HepG2 (cell line): ENCODE results near the gene HSD11B2. TPM values are rescaled to one million over a fixed set of nuclear protein-coding genes. Genes with fewer than 3 reads are reported as not detected.

Experiments
- AHR ChIP-seq: IDR thresholded peaks from 2 replicates; pipeline ENCODE4 v1.6.1; 2018; ENCODE audit warnings: missing genetic modification reagents, missing compliant biosample characterization
- ARNT2 ChIP-seq: sonication (generic); formaldehyde crosslinking; IDR thresholded peaks from 2 replicates; pipeline ENCODE4 v1.8.0; 2022; ENCODE audit warnings: mild to moderate bottlenecking, low read depth, missing genetic modification reagents, moderate library complexity
- CBFB ChIP-seq: sonication (generic); formaldehyde crosslinking; IDR thresholded peaks from 2 replicates; pipeline ENCODE4 v1.4.0; 2020; ENCODE audit warnings: missing genetic modification reagents
- ELF4 ChIP-seq: sonication (generic); formaldehyde crosslinking; IDR thresholded peaks from 2 replicates; pipeline ENCODE4 v1.5.0; 2020; ENCODE audit warnings: missing genetic modification reagents, mild to moderate bottlenecking, moderate library complexity, borderline replicate concordance
- ERF ChIP-seq: IDR thresholded peaks from 2 replicates; pipeline ENCODE4 v1.6.1; 2018; ENCODE audit warnings: missing biosample characterization, missing genetic modification reagents
- ETV5 ChIP-seq: IDR thresholded peaks from 2 replicates; pipeline ENCODE4 v1.6.1; 2018; ENCODE audit warnings: missing biosample characterization, missing genetic modification reagents, inconsistent platforms, borderline replicate concordance
- HCFC1 ChIP-seq: fragments of 150-350 bp; IDR thresholded peaks from 2 replicates; pipeline ENCODE4 v1.6.1; 2014; ENCODE audit warnings: low read depth, low read length
- THAP11 ChIP-seq: IDR thresholded peaks from 2 replicates; pipeline ENCODE4 v1.6.1; 2016; ENCODE audit warnings: missing biosample characterization, missing genetic modification reagents
- ZC3H4 ChIP-seq: sonication (generic); formaldehyde crosslinking; IDR thresholded peaks from 2 replicates; pipeline ENCODE4 v1.4.0; 2020; ENCODE audit warnings: missing genetic modification reagents, borderline replicate concordance
- ZNF326 ChIP-seq: sonication (generic); formaldehyde crosslinking; IDR thresholded peaks from 2 replicates; pipeline ENCODE4 v1.4.0; 2020; ENCODE audit warnings: missing genetic modification reagents, borderline replicate concordance
- ZNF644 ChIP-seq: IDR thresholded peaks from 2 replicates; pipeline ENCODE4 v1.6.1; 2016; ENCODE audit warnings: low read depth
- ZNF713 ChIP-seq: sonication (generic); formaldehyde crosslinking; IDR thresholded peaks from 2 replicates; pipeline ENCODE4 v1.4.0; 2020; ENCODE audit warnings: mild to moderate bottlenecking, missing genetic modification reagents
- ZNF737 ChIP-seq: sonication (generic); formaldehyde crosslinking; IDR thresholded peaks from 2 replicates; pipeline ENCODE4 v1.5.0; 2020; ENCODE audit warnings: missing genetic modification reagents, mild to moderate bottlenecking, borderline replicate concordance
- ZNF781 ChIP-seq: sonication (generic); formaldehyde crosslinking; IDR thresholded peaks from 2 replicates; pipeline ENCODE4 v1.5.1; 2020; ENCODE audit warnings: borderline replicate concordance, mild to moderate bottlenecking, missing genetic modification reagents; ENCODE audit errors: not compliant biosample characterization
- ZNF792 ChIP-seq: IDR thresholded peaks from 2 replicates; pipeline ENCODE4 v1.6.1; 2016
- polyA plus RNA-seq, 8 experiments: library from polyadenylated mRNA; depleted of rRNA in 3 of 8; stranded (reverse) in 7 of 8; unstranded in 1 of 8; fragments of >200 nt; fragmentation: Illumina TruSeq in 4 of 8; extraction: Trizol in 4 of 8; gene quantifications; 2 replicates each; pipeline versions ENCODE4 v1.2.1 to v1.2.3, GENCODE V29; 2011 to 2016; ENCODE audit warnings: low read depth in 4 of 8, missing spikeins in 1 of 8, mixed read lengths in 1 of 8; ENCODE audit not compliant: insufficient read depth in 1 of 8
- total RNA-seq, 5 experiments: library from RNA; depleted of rRNA; stranded (reverse); fragments of >200 nt; fragmentation: Illumina TruSeq; extraction: Trizol; gene quantifications; 2 replicates each; pipeline ENCODE4 v1.2.3, GENCODE V29; 2016; ENCODE audit warnings: low read depth in 1 of 5
- TF ChIP-seq, protein P1 (sequence below): sonication (generic); formaldehyde crosslinking; IDR thresholded peaks from 2 replicates; pipeline ENCODE4 v1.8.0; 2022; ENCODE audit warnings: mild to moderate bottlenecking, missing genetic modification reagents; ENCODE audit not compliant: insufficient replicate concordance
- TF ChIP-seq, protein P2 (sequence below): sonication (generic); formaldehyde crosslinking; IDR thresholded peaks from 2 replicates; pipeline ENCODE4 v1.5.1; 2020; ENCODE audit warnings: mild to moderate bottlenecking, missing genetic modification reagents
- TF ChIP-seq, protein P3 (sequence below): sonication (generic); formaldehyde crosslinking; IDR thresholded peaks from 2 replicates; pipeline ENCODE4 v1.5.0; 2020; ENCODE audit warnings: mild to moderate bottlenecking, missing genetic modification reagents, borderline replicate concordance
- TF ChIP-seq, protein P4 (sequence below): sonication (generic); formaldehyde crosslinking; IDR thresholded peaks from 2 replicates; pipeline ENCODE4 v1.8.1; 2022; ENCODE audit warnings: mild to moderate bottlenecking, missing genetic modification reagents

Gene HSD11B2
- total and polyA plus RNA-seq, 2 of the 13 experiments (the other 11 are each of a cell fraction or from before 2014, with no cell fraction given), result 8.9 to 13.6 TPM

DNA sequence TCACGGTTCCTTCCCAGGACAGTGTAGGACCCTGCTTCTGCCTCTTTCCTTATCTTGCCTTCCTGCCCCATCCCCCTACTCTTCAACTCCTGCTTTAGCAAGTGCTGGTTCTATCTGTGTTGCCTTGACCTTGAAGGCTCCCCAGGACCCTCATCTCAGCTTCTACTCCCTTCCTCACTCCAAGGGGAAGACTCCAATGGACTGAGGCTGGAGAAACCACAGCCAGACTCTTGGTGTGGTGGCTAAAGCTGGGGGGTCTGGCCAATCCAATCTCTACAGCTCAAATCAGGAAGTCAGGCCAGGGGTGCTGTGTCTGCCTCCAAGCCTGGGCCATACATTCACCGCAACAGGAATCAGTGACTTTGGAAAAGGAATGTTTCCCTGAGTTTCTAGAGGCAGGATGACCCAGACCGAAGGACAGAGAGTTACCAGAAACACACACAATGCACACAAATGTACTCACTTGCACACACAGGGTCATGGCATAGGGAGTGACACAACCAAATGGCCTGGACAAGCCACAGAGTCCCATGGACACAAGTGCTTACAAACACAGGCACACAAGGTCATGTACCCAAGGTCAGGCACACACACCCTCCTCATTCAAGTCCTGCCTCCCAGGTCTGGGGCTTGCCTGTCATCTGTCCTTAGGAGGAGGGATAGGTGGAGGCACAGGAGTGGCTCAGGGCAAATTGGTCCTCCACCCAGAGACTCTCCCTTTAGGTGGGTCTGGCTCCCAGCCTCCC, 1.7 kb upstream of the HSD11B2 start (continued):
- TF ChIP-seq ZNF737, result no peak
- TF ChIP-seq, protein P1, sequence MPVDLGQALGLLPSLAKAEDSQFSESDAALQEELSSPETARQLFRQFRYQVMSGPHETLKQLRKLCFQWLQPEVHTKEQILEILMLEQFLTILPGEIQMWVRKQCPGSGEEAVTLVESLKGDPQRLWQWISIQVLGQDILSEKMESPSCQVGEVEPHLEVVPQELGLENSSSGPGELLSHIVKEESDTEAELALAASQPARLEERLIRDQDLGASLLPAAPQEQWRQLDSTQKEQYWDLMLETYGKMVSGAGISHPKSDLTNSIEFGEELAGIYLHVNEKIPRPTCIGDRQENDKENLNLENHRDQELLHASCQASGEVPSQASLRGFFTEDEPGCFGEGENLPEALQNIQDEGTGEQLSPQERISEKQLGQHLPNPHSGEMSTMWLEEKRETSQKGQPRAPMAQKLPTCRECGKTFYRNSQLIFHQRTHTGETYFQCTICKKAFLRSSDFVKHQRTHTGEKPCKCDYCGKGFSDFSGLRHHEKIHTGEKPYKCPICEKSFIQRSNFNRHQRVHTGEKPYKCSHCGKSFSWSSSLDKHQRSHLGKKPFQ, result no peak
- TF ChIP-seq ERF, result no peak
- TF ChIP-seq HCFC1, result no peak
- TF ChIP-seq THAP11 (CRISPR knock-in tag), result peak; percentile 56
- TF ChIP-seq ZNF781, result peak; percentile 79
- TF ChIP-seq AHR, result 0 out of 2 replicates have a peak, but pooled peaks have one; percentile 20
- no peak for TF ChIP-seq ZNF713 (CRISPR knock-in tag)
- TF ChIP-seq CBFB, result no peak
- TF ChIP-seq ZC3H4, result 0 out of 2 replicates have a peak, but pooled peaks have one; percentile 28
- peak; percentile 54; the same call in 1 of the 2 replicates for TF ChIP-seq ZNF792
- TF ChIP-seq, protein P2, sequence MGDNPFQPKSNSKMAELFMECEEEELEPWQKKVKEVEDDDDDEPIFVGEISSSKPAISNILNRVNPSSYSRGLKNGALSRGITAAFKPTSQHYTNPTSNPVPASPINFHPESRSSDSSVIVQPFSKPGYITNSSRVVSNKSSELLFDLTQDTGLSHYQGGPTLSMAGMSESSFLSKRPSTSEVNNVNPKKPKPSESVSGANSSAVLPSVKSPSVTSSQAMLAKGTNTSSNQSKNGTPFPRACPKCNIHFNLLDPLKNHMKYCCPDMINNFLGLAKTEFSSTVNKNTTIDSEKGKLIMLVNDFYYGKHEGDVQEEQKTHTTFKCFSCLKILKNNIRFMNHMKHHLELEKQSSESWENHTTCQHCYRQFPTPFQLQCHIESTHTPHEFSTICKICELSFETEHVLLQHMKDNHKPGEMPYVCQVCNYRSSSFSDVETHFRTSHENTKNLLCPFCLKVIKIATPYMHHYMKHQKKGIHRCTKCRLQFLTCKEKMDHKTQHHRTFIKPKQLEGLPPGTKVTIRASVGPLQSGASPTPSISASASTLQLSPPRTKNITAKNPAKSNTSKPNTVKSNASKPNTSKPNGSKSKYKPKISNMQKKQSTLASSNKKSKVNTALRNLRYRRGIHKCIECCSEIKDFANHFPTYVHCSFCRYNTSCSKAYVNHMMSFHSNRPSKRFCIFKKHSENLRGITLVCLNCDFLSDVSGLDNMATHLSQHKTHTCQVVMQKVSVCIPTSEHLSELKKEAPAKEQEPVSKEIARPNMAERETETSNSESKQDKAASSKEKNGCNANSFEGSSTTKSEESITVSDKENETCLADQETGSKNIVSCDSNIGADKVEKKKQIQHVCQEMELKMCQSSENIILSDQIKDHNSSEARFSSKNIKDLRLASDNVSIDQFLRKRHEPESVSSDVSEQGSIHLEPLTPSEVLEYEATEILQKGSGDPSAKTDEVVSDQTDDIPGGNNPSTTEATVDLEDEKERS (CRISPR knock-in tag), result peak; percentile 86; the same call in 1 of the 2 replicates
- peak; percentile 81; the same call in 1 of the 2 replicates for TF ChIP-seq ZNF644 (CRISPR knock-in tag)
- no peak for TF ChIP-seq ZNF326 (CRISPR knock-in tag)
- TF ChIP-seq ETV5 (CRISPR knock-in tag), result no peak; the same call in 1 of the 2 replicates
- TF ChIP-seq, protein P3, sequence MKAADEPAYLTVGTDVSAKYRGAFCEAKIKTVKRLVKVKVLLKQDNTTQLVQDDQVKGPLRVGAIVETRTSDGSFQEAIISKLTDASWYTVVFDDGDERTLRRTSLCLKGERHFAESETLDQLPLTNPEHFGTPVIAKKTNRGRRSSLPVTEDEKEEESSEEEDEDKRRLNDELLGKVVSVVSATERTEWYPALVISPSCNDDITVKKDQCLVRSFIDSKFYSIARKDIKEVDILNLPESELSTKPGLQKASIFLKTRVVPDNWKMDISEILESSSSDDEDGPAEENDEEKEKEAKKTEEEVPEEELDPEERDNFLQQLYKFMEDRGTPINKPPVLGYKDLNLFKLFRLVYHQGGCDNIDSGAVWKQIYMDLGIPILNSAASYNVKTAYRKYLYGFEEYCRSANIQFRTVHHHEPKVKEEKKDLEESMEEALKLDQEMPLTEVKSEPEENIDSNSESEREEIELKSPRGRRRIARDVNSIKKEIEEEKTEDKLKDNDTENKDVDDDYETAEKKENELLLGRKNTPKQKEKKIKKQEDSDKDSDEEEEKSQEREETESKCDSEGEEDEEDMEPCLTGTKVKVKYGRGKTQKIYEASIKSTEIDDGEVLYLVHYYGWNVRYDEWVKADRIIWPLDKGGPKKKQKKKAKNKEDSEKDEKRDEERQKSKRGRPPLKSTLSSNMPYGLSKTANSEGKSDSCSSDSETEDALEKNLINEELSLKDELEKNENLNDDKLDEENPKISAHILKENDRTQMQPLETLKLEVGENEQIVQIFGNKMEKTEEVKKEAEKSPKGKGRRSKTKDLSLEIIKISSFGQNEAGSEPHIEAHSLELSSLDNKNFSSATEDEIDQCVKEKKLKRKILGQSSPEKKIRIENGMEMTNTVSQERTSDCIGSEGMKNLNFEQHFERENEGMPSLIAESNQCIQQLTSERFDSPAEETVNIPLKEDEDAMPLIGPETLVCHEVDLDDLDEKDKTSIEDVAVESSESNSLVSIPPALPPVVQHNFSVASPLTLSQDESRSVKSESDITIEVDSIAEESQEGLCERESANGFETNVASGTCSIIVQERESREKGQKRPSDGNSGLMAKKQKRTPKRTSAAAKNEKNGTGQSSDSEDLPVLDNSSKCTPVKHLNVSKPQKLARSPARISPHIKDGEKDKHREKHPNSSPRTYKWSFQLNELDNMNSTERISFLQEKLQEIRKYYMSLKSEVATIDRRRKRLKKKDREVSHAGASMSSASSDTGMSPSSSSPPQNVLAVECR, result peak; percentile 73; the same call in 1 of the 2 replicates
- TF ChIP-seq ARNT2 (CRISPR knock-in tag), result no peak
- TF ChIP-seq, protein P4, sequence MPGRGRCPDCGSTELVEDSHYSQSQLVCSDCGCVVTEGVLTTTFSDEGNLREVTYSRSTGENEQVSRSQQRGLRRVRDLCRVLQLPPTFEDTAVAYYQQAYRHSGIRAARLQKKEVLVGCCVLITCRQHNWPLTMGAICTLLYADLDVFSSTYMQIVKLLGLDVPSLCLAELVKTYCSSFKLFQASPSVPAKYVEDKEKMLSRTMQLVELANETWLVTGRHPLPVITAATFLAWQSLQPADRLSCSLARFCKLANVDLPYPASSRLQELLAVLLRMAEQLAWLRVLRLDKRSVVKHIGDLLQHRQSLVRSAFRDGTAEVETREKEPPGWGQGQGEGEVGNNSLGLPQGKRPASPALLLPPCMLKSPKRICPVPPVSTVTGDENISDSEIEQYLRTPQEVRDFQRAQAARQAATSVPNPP (CRISPR knock-in tag), result no peak
- no peak for TF ChIP-seq ELF4 (CRISPR knock-in tag)
